Epithelial cell of esophagus (primary cell): Measurements from ENCODE around the gene WDR64.

Source experiments
- DNase-seq: peaks from one replicate; pipeline ENCODE4 v3.0.0; 2010; ENCODE audit warnings: low read depth
- H3K4me3 ChIP-seq: 2 replicates; pipeline ENCODE4 v1.5.1; 2011; ENCODE audit warnings: mild to moderate bottlenecking, low read length, control low read depth
- TF ChIP-seq, protein P1 (sequence below): IDR thresholded peaks from 2 replicates; pipeline ENCODE4 v1.5.1; 2011; ENCODE audit warnings: low read depth, mild to moderate bottlenecking, low read length, control low read depth, inconsistent platforms; ENCODE audit not compliant: insufficient read depth; ENCODE audit errors: missing control alignments

Gene WDR64

GRCh38 chr1:241642593-241642944 lies 9.5 kb upstream of the WDR64 start:
- DNase-seq, result no peak
- TF ChIP-seq, protein P1, sequence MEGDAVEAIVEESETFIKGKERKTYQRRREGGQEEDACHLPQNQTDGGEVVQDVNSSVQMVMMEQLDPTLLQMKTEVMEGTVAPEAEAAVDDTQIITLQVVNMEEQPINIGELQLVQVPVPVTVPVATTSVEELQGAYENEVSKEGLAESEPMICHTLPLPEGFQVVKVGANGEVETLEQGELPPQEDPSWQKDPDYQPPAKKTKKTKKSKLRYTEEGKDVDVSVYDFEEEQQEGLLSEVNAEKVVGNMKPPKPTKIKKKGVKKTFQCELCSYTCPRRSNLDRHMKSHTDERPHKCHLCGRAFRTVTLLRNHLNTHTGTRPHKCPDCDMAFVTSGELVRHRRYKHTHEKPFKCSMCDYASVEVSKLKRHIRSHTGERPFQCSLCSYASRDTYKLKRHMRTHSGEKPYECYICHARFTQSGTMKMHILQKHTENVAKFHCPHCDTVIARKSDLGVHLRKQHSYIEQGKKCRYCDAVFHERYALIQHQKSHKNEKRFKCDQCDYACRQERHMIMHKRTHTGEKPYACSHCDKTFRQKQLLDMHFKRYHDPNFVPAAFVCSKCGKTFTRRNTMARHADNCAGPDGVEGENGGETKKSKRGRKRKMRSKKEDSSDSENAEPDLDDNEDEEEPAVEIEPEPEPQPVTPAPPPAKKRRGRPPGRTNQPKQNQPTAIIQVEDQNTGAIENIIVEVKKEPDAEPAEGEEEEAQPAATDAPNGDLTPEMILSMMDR, result no peak
- H3K4me3 ChIP-seq, result no peak overlapping the region

DNA sequence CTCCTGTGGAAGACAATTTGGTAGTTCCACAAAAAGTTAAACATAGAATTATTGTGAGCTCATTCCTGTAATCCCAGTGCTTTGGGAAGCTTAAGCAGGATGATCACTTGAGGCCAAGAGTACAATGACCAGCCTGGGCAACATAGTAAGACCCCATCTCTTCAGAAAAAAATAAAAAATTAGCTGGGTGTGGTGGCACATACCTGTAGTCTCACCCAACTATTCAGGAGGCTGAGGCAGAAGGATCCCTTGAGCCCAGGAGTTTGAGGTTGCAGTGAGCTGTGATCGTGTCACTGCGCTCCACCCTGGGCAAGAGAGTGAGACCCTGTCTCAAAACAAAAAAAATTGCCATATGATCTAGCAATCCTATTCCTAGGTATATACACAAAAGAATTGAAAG lies 7.8 kb upstream of the WDR64 start:
- no peak for DNase-seq
- H3K4me3 ChIP-seq, result no peak overlapping the region
- TF ChIP-seq, protein P1, result no peak

- TF ChIP-seq, protein P1, result no peak
- no peak for DNase-seq
- H3K4me3 ChIP-seq, result no peak overlapping the region
Observed at GRCh38 chr1:241645199-241645598, 6.9 kb upstream of the WDR64 start.

GRCh38 chr1:241646201-241646600 lies 5.9 kb upstream of the WDR64 start:
- TF ChIP-seq, protein P1, result no peak
- DNase-seq, result peak; percentile 64
- no peak overlapping the region for H3K4me3 ChIP-seq

- TF ChIP-seq, protein P1, result no peak
- DNase-seq, result peak; percentile 74
- H3K4me3 ChIP-seq, result no peak overlapping the region
Observed at GRCh38 chr1:241647658-241648057, 4.4 kb upstream of the WDR64 start.

GRCh38 chr1:241648159-241648558 lies 3.9 kb upstream of the WDR64 start:
- TF ChIP-seq, protein P1, result no peak
- H3K4me3 ChIP-seq, result no peak overlapping the region
- no peak for DNase-seq

- H3K4me3 ChIP-seq, result no peak overlapping the region
- DNase-seq, result no peak
- TF ChIP-seq, protein P1, result no peak
Observed at GRCh38 chr1:241654019-241654418, 1.9 kb downstream of the WDR64 start.
